ENCODE data around the gene DSTYK. TPM values are rescaled to one million over a fixed set of nuclear protein-coding genes. Genes with fewer than 3 reads are reported as not detected.

DSTYK gene
- total and polyA plus RNA-seq, 3 experiments from 2014 or later, result 8.6 to 13.4 (median 12.9) TPM

- Histone ChIP-seq H3K9me3 (ENCODE audit: low read length) (no peaks in the 10 kb centered on the region), H3K4me3 (ENCODE audit: low read length) (no peak overlapping the region), H3K36me3 (ENCODE audit: insufficient read depth, low read length) (peaks cover 60% of the 10 kb centered on the region), H3K27me3 (ENCODE audit: insufficient read depth, low read length, poor library complexity, severe bottlenecking) (no peaks in the 10 kb centered on the region), H3K27ac (ENCODE audit: low read depth, low read length) (no peak overlapping the region), H3K4me1 (ENCODE audit: insufficient read depth, low read length) (no peaks in the 10 kb centered on the region)
- Mint-ChIP-seq H3K4me1 (peaks cover 0 to 4% (median 2%) of the 10 kb centered on the region in 3 donors), H3K36me3 (peaks cover 16 to 95% (median 45%) of the 10 kb centered on the region in 3 donors), H3K9me3 (no peaks in the 10 kb centered on the region), H3K27me3 (no peaks in the 10 kb centered on the region), H3K27ac (no peak overlapping the region), H3K4me3 (no peak overlapping the region)
- DNase-seq, result no peak
- ChIA-PET CTCF (no interaction called here), POLR2A (no interaction called here)
Measured at GRCh38 chr1:205095422-205095821, 116.1 kb downstream of the DSTYK start.

Other genes starting within 250 kb of the DSTYK start
- not detected for gene CNTN2, start 168.5 kb downstream of the DSTYK start, total RNA-seq
- not detected for gene CNTN2, start 168.5 kb downstream of the DSTYK start, polyA plus RNA-seq
- 1 to 10 TPM; 2.9 to 4.6 TPM for gene TMEM81, start 127.2 kb downstream of the DSTYK start, total RNA-seq
- 0.37 TPM for gene TMEM81, start 127.2 kb downstream of the DSTYK start, polyA plus RNA-seq
- 10 to 100 TPM; 27.5 to 30.8 TPM for gene RBBP5, start 89.7 kb downstream of the DSTYK start, total RNA-seq
- gene RBBP5, start 89.7 kb downstream of the DSTYK start, polyA plus RNA-seq, result 20.8 TPM
- gene TMCC2, start 16.2 kb upstream of the DSTYK start, total RNA-seq, result 1 to 10 TPM; 7.1 to 8.4 TPM
- gene TMCC2, start 16.2 kb upstream of the DSTYK start, polyA plus RNA-seq, result 1.4 TPM
- gene NUAK2, start 110.0 kb upstream of the DSTYK start, total RNA-seq, result 1 to 10 TPM; 4.5 to 4.7 TPM
- gene NUAK2, start 110.0 kb upstream of the DSTYK start, polyA plus RNA-seq, result 32.1 TPM
- gene KLHDC8A, start 145.2 kb upstream of the DSTYK start, total RNA-seq, result not detected
- not detected for gene KLHDC8A, start 145.2 kb upstream of the DSTYK start, polyA plus RNA-seq
- under 1 TPM in 1 of 2 experiments, not detected in 1; 0.55 TPM for gene LEMD1, start 210.4 kb upstream of the DSTYK start, total RNA-seq
- gene LEMD1, start 210.4 kb upstream of the DSTYK start, polyA plus RNA-seq, result not detected
- under 1 TPM in 1 of 2 experiments, not detected in 1; 0.09 TPM for gene BLACAT1, start 244.3 kb upstream of the DSTYK start, total RNA-seq
- gene BLACAT1, start 244.3 kb upstream of the DSTYK start, polyA plus RNA-seq, result not detected

All from CD8-positive, alpha-beta memory T cell (primary cell).